Thyroid gland (tissue), 4 donors: Measurements from ENCODE around the gene RPS6KC1.

ENCODE experiments used
- POLR2A ChIP-seq, 2 donors: fragments of 450-650 bp; IDR thresholded peaks; one replicate each; pipeline ENCODE4 v1.6.1; 2017; ENCODE audit warnings: antibody characterized with exemption in 2 of 2, mild to moderate bottlenecking in 2 of 2, moderate library complexity in 1 of 2
- TF ChIP-seq, protein P1 (sequence below), 6 experiments: fragments of 200-600 bp in 3 of 6; fragments of 450-650 bp in 3 of 6; sonication (generic) in 3 of 6; IDR thresholded peaks; one replicate each; pipeline ENCODE4 v1.5.1; 2016 to 2019; ENCODE audit warnings: antibody characterized with exemption in 6 of 6, mild to moderate bottlenecking in 2 of 6, inconsistent platforms in 1 of 6, moderate library complexity in 1 of 6

DNA sequence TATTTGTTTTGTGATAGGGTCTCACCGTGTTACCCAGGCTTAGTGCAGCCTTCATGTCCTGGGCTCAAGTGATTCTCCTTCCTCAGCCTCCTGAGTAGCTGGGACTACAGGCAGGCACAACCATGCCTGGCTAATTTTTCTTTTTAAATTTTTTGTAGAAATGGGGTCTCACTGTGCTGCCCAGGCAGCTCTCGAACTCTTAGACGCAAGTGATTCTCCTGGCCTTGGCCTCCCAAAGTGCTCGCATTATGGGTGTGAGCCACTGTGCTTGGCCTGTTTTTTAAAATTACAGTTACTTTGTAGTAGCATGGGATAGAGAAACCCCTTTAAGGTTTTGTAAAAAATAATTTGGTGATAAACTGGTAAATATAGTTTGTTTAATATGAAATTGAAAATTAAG is 69.9 kb downstream of the RPS6KC1 start:
- TF ChIP-seq, protein P1, sequence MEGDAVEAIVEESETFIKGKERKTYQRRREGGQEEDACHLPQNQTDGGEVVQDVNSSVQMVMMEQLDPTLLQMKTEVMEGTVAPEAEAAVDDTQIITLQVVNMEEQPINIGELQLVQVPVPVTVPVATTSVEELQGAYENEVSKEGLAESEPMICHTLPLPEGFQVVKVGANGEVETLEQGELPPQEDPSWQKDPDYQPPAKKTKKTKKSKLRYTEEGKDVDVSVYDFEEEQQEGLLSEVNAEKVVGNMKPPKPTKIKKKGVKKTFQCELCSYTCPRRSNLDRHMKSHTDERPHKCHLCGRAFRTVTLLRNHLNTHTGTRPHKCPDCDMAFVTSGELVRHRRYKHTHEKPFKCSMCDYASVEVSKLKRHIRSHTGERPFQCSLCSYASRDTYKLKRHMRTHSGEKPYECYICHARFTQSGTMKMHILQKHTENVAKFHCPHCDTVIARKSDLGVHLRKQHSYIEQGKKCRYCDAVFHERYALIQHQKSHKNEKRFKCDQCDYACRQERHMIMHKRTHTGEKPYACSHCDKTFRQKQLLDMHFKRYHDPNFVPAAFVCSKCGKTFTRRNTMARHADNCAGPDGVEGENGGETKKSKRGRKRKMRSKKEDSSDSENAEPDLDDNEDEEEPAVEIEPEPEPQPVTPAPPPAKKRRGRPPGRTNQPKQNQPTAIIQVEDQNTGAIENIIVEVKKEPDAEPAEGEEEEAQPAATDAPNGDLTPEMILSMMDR (IDR thresholded peaks at IDR 0.05) = no peak
- no peak for TF ChIP-seq POLR2A (IDR thresholded peaks at IDR 0.05)
